Omental fat pad (tissue), 4 donors: Measurements from ENCODE around the gene TMEM150C. TPM values are rescaled to one million over a fixed set of nuclear protein-coding genes. Genes with fewer than 3 reads are reported as not detected.
"Not testable (repeated sequence)": the region's sequence is repeated elsewhere in the genome, so short reads cannot be mapped to it uniquely, and the experiment has no call there.

Source experiments
- ATAC-seq: fragments of 150-250 bp; one replicate; pipeline ENCODE4 v1.9.1; 2016; ENCODE audit warnings: mild to moderate bottlenecking, moderate library complexity; ENCODE audit not compliant: low FRiP score
- DNase-seq: peaks from one replicate; pipeline ENCODE4 v3.0.0-alpha.2; 2019; ENCODE audit warnings: low spot score
- total RNA-seq, 4 donors: library from RNA; depleted of rRNA; stranded (reverse); fragments of >200 nt; gene quantifications; one replicate each; pipeline ENCODE4 v1.1.0, GENCODE V29; 2016
- TF ChIP-seq, protein P1 (sequence below), 3 donors: fragments of 450-650 bp; IDR thresholded peaks; one replicate each; pipeline ENCODE4 v1.5.1; 2016 to 2017; ENCODE audit warnings: antibody characterized with exemption in 3 of 3, mild to moderate bottlenecking in 3 of 3, moderate library complexity in 2 of 3

The TMEM150C gene
- total RNA-seq, 4 donors from 2014 or later = 14.4 to 92.4 (median 26.8) TPM

- TF ChIP-seq, protein P1, sequence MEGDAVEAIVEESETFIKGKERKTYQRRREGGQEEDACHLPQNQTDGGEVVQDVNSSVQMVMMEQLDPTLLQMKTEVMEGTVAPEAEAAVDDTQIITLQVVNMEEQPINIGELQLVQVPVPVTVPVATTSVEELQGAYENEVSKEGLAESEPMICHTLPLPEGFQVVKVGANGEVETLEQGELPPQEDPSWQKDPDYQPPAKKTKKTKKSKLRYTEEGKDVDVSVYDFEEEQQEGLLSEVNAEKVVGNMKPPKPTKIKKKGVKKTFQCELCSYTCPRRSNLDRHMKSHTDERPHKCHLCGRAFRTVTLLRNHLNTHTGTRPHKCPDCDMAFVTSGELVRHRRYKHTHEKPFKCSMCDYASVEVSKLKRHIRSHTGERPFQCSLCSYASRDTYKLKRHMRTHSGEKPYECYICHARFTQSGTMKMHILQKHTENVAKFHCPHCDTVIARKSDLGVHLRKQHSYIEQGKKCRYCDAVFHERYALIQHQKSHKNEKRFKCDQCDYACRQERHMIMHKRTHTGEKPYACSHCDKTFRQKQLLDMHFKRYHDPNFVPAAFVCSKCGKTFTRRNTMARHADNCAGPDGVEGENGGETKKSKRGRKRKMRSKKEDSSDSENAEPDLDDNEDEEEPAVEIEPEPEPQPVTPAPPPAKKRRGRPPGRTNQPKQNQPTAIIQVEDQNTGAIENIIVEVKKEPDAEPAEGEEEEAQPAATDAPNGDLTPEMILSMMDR (IDR thresholded peaks at IDR 0.05) = no peak
- ATAC-seq = no peak
- no peak for DNase-seq
Observed at GRCh38 chr4:82555276-82555675, 6.5 kb downstream of the TMEM150C start.

DNA sequence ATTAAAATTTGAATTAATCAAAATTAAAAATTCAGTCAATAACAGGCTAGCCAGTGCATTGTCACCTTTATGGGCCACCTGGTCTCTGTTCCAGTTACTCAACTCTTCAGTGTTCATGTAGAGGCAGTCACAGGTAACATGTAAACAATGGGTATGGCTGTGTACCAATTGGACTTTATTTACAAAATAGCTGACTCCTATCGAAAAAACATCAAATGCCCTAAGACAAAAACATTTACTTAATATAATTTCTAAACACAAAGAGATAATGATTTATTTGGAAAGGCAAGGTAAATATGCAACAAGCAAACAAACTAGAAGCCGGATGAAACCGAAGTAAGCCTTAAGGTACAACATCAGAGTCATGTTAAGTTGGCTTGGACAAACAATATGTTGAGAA is 8.8 kb downstream of the TMEM150C start:
- DNase-seq (no peak), ATAC-seq (no peak)
- TF ChIP-seq, protein P1 (IDR thresholded peaks at IDR 0.05) = no peak

- ATAC-seq (no peak), DNase-seq (no peak)
- TF ChIP-seq, protein P1 (IDR thresholded peaks at IDR 0.05) = no peak
Observed at GRCh38 chr4:82551734-82552133, 10.1 kb downstream of the TMEM150C start.

DNA sequence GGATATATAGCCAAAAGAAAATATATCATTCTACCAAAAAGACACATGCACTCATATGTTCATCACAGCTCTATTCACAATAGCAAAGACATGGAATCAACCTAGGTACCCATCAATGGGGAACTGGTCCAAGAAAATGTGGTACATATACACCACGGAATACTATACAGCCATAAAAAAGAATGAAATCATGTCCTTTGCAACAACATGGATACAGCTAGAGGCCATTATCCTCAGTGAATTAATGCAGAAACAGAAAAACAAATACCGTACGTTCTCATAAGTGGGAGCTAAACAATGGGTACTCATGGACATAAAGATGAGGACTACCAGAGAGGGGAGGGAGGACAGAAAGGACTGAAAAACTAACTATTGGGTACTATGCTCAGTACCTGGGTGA is 13.9 kb downstream of the TMEM150C start:
- ATAC-seq = not testable (repeated sequence)

GRCh38 chr4:82543131-82543530 is 18.7 kb downstream of the TMEM150C start:
- DNase-seq (no peak), ATAC-seq (no peak)
- TF ChIP-seq, protein P1 (IDR thresholded peaks at IDR 0.05) = no peak

More for the DNA sequence above, 13.9 kb downstream of the TMEM150C start:
- not testable (repeated sequence) for DNase-seq

DNA sequence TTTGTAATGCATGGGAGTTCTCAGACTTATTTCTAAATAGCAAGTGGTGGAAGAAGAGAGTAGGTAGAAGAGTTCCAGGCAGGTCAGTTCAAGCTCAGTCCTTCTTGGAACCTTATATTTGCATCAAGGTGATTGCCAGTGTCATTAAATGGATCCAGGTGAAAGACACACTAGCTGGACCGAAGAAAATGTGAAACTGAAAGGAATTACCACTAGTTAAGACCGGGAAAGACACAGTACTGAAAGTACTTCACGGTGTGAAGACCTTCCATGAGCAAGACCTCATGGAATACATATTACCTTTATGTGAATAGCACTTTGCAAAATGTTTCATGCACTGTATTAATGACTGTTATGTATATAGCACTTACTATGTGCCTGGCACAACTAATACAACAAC is 19.1 kb downstream of the TMEM150C start:
- ATAC-seq = no peak
- no peak for DNase-seq
- TF ChIP-seq, protein P1 (IDR thresholded peaks at IDR 0.05) = no peak

DNA sequence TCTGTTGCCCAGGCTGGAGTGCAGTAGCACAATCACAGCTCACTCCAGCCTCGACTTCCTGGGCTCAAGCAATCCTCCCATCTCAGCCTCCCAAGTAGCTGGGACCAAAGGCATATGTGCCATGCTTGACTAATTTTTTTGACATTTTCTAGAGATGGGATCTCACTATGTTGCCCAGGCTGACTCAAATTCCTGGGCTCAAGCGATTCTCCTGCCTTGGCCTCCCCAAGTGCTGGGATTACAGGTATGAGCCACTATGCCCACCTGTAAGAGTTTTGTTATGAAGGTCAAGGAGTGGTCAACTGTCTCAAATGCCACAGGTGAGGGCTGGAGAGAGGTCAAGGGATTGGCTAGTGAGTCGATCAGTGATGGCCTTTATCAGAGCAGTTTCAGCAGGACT is 32.5 kb downstream of the TMEM150C start:
- TF ChIP-seq, protein P1 (IDR thresholded peaks at IDR 0.05) = no peak
- ATAC-seq (no peak), DNase-seq (no peak)

DNA sequence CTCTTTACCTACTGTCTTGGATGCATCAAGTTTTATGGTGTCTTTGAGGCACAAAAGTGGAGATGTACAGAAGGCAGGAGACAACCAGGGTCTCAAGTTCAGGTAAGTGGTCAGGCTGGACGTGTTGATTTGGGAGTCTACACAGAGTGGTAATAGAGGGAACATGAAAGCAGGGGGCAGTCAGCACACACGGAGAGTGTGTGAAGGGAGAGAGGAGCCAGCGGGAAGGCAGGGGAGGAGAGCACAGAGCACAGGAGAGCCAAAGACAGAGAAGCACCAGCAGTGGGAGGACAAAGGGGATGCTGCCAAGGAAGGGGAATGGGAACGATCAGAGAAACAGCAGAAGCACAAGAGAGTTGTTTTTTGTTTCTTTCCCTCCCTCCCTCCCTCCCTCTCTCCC is 32.9 kb downstream of the TMEM150C start:
- ATAC-seq (no peak), DNase-seq (no peak)
- TF ChIP-seq, protein P1 (IDR thresholded peaks at IDR 0.05) = no peak
